OCI-LY1 (cell line): Measurements from ENCODE around the gene DDC.

Experiments used
- H2AFZ ChIP-seq: fragments of 200-600 bp; sonication (generic), shearing (Covaris generic); 2 replicates; pipeline ENCODE4 v1.6.0; 2014; ENCODE audit warnings: antibody characterized with exemption, mild to moderate bottlenecking, low read length
- H3F3A ChIP-seq: fragments of 200-600 bp; sonication (generic), shearing (Covaris generic); 2 replicates; pipeline ENCODE4 v1.6.0; 2014; ENCODE audit warnings: mild to moderate bottlenecking, antibody characterized with exemption, low read length, moderate library complexity; ENCODE audit not compliant: insufficient read depth
- H3K27ac ChIP-seq: fragments of 200-600 bp; sonication (generic); 2 replicates; pipeline ENCODE4 v1.5.1; 2014; ENCODE audit warnings: low read length, mixed run types, mild to moderate bottlenecking, low read depth; ENCODE audit not compliant: poor library complexity, severe bottlenecking
- H3K27me3 ChIP-seq: fragments of 200-600 bp; sonication (generic); 2 replicates; pipeline ENCODE4 v1.6.0; 2014; ENCODE audit warnings: antibody characterized with exemption, mild to moderate bottlenecking, low read length, moderate library complexity; ENCODE audit not compliant: insufficient read depth
- H3K36me3 ChIP-seq: fragments of 200-600 bp; sonication (generic); 2 replicates; pipeline ENCODE4 v1.6.1; 2014; ENCODE audit warnings: mild to moderate bottlenecking, antibody characterized with exemption, low read length, moderate library complexity, mixed read lengths; ENCODE audit not compliant: insufficient read depth
- H3K4me1 ChIP-seq: fragments of 200-600 bp; sonication (generic); 2 replicates; pipeline ENCODE4 v1.5.1; 2014; ENCODE audit warnings: mild to moderate bottlenecking, low read length, moderate library complexity; ENCODE audit not compliant: insufficient read depth, severe bottlenecking
- H3K4me2 ChIP-seq: fragments of 200-600 bp; sonication (generic), shearing (Covaris generic); 2 replicates; pipeline ENCODE4 v1.6.1; 2014; ENCODE audit warnings: low read length
- H3K4me3 ChIP-seq: fragments of 200-600 bp; sonication (generic); 2 replicates; pipeline ENCODE4 v1.5.1; 2014; ENCODE audit warnings: low read length, low read depth, mild to moderate bottlenecking, mixed read lengths; ENCODE audit not compliant: poor library complexity, severe bottlenecking
- H3K79me2 ChIP-seq: fragments of 200-600 bp; shearing (Covaris generic); 2 replicates; pipeline ENCODE4 v1.6.1; 2016; ENCODE audit warnings: mixed run types, low read length, mixed read lengths; ENCODE audit not compliant: insufficient read depth
- H3K9ac ChIP-seq: fragments of 200-600 bp; sonication (generic), shearing (Covaris generic); 2 replicates; pipeline ENCODE4 v1.6.1; 2014; ENCODE audit warnings: mild to moderate bottlenecking, low read length, mixed read lengths
- H3K9me2 ChIP-seq: fragments of 200-600 bp; sonication (generic), shearing (Covaris generic); 2 replicates; pipeline ENCODE4 v1.6.1; 2014; ENCODE audit warnings: low read depth, mild to moderate bottlenecking, low read length, mixed read lengths
- H3K9me3 ChIP-seq: fragments of 200-600 bp; shearing (Covaris generic); 2 replicates; pipeline ENCODE4 v1.6.1; 2014; ENCODE audit warnings: low read length, mixed read lengths
- H4K20me1 ChIP-seq: fragments of 200-600 bp; sonication (generic), shearing (Covaris generic); 2 replicates; pipeline ENCODE4 v1.6.0; 2016; ENCODE audit warnings: mild to moderate bottlenecking, low read length; ENCODE audit not compliant: insufficient read depth
- CTCF ChIP-seq: fragments of 200-600 bp; sonication (generic), shearing (Covaris generic); IDR thresholded peaks from 2 replicates; pipeline ENCODE4 v1.5.1; 2017; ENCODE audit warnings: mild to moderate bottlenecking, antibody characterized with exemption, low read length, moderate library complexity, mixed read lengths
- EZH2 ChIP-seq: fragments of 200-600 bp; sonication (generic), shearing (Covaris generic); IDR thresholded peaks from 2 replicates; pipeline ENCODE4 v1.8.0; 2017; ENCODE audit warnings: borderline replicate concordance, mixed run types, mild to moderate bottlenecking, antibody characterized with exemption, low read length, moderate library complexity, mixed read lengths

Gene DDC

GRCh38 chr7:50564640-50565558, at the start of gene DDC:
Gene DDC, minus strand, starts transcription at chr7:50565405. Its CDS starts 21,320 bp downstream, at chr7:50544085.
- H3K9ac ChIP-seq: no peak within 1 kb of the TSS
- H3K4me3 ChIP-seq: no peak within 1 kb of the TSS
- H3K9me3 ChIP-seq: no peaks in the 10 kb centered on the region
- H4K20me1 ChIP-seq: no peaks in the 10 kb centered on the region
- no peak within 1 kb of the TSS for H3K4me2 ChIP-seq
- no peaks in the 10 kb centered on the region for H3K36me3 ChIP-seq
- H3K27me3 ChIP-seq: 0 out of 2 replicates have a peak, but pooled peaks cover 11% of the 10 kb centered on the region
- no peak within 1 kb of the TSS for H3K27ac ChIP-seq
- H3F3A ChIP-seq: no peaks in the 10 kb centered on the region
- no peaks in the 10 kb centered on the region for H3K9me2 ChIP-seq
- no peaks in the 10 kb centered on the region for H3K79me2 ChIP-seq
- no peaks in the 10 kb centered on the region for H3K4me1 ChIP-seq
- no peak within 1 kb of the TSS for H2AFZ ChIP-seq
- TF ChIP-seq CTCF (no peak), EZH2 (no peak)

- H3K79me2 ChIP-seq: no peaks in the 10 kb centered on the region
- H3K9me3 ChIP-seq: no peaks in the 10 kb centered on the region
- TF ChIP-seq CTCF (no peak), EZH2 (no peak)
These were observed 48.3 kb upstream of the DDC start for GRCh38 chr7:50613473-50613872.

GRCh38 chr7:50612704-50613103, 47.5 kb upstream of the DDC start:
- Histone ChIP-seq H3K27me3 (peaks cover 4% of the 10 kb centered on the region; the same call in 1 of the 2 replicates), H3K9me3 (no peaks in the 10 kb centered on the region), H3K4me2 (no peak overlapping the region), H3K4me3 (no peak overlapping the region), H3K36me3 (no peaks in the 10 kb centered on the region), H3K79me2 (no peaks in the 10 kb centered on the region), H4K20me1 (no peaks in the 10 kb centered on the region), H3F3A (no peaks in the 10 kb centered on the region), H2AFZ (no peak overlapping the region), H3K9ac (no peak overlapping the region), H3K27ac (no peak overlapping the region), H3K4me1 (no peaks in the 10 kb centered on the region), H3K9me2 (no peaks in the 10 kb centered on the region)
- TF ChIP-seq EZH2 (no peak), CTCF (no peak)

More at GRCh38 chr7:50613473-50613872, 48.3 kb upstream of the DDC start:
- H3K27ac ChIP-seq: no peak overlapping the region
- H3K9me2 ChIP-seq: no peaks in the 10 kb centered on the region
- H3K27me3 ChIP-seq: peaks cover 4% of the 10 kb centered on the region; the same call in 1 of the 2 replicates
- no peak overlapping the region for H3K4me2 ChIP-seq
- H3K36me3 ChIP-seq: no peaks in the 10 kb centered on the region
- no peak overlapping the region for H2AFZ ChIP-seq
- no peaks in the 10 kb centered on the region for H3K4me1 ChIP-seq
- H3F3A ChIP-seq: no peaks in the 10 kb centered on the region
- H4K20me1 ChIP-seq: no peaks in the 10 kb centered on the region
- no peak overlapping the region for H3K9ac ChIP-seq
- no peak overlapping the region for H3K4me3 ChIP-seq
